T-helper 2 cell treated with Interferon-gamma antibody and Interleukin-4, amounts not matched to agents 100 ng/mL and 5 ng/mL, for 36 hours (primary cell): ENCODE data around the gene ERC2. TPM values are rescaled to one million over a fixed set of nuclear protein-coding genes. Genes with fewer than 3 reads are reported as not detected.

Experiments
- intact Hi-C: fragments of 100-400 bp; cut with micrococcal nuclease; formaldehyde crosslinking; loops from one replicate; pipeline ENCODE4 v1.15.1; 2023
- total RNA-seq: library from RNA; stranded (reverse); gene quantifications from 2 replicates; pipeline ENCODE4 v1.2.3, GENCODE V29; 2022

ERC2 gene
- total RNA-seq, 1 donor from 2014 or later, result 0.20 TPM

- intact Hi-C loops, result no loop called here
Observed at GRCh38 chr3:55801676-55802075, 666.6 kb downstream of the ERC2 start.

GRCh38 chr3:55801068-55801467, 667.2 kb downstream of the ERC2 start:
- intact Hi-C loops, result no loop called here

- intact Hi-C loops, result no loop called here
Observed at GRCh38 chr3:55797775-55798174, 670.5 kb downstream of the ERC2 start.

GRCh38 chr3:55797084-55797483, 671.2 kb downstream of the ERC2 start:
- intact Hi-C loops, result no loop called here

- intact Hi-C loops, result no loop called here
Observed at GRCh38 chr3:55796533-55796932, 671.7 kb downstream of the ERC2 start.

DNA sequence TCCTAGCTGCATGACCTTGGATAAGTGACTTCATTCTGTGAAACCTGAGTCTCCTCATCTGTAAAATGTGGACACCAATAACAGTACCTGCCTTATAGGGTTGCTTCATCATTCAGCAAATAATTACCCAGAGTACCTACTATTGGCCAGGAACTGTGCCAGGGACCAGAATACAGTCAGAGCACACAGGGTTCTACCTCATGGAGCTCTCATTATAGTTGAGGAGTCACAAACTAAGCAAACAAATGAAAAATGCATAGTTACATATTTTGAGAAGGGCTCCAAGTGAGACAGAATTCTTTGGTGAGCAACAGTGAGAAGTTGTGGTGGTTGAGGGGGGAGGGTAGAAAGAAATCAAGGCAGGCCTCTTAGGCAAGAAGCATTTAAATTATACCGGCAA, 672.5 kb downstream of the ERC2 start:
- intact Hi-C loops, result no loop called here

DNA sequence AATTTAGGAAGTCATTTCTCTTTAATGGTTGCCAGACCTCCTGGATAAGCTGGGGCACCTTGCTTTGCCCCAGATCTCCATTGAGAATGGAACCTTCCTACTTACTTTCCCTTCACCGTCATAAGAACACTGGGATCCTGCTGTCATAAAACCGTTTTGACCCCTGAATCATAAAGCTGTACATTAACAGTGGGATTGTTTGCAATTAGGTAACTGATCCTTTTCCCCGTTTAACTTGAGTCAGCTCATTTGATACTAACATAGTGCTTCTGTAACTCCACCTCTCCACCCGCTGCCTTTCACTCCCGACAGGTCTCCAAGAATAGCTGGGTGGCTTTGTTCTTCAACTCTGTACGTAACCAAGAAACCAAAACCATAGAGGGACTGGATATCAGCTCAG, 673.0 kb downstream of the ERC2 start:
- intact Hi-C loops, result no loop called here

DNA sequence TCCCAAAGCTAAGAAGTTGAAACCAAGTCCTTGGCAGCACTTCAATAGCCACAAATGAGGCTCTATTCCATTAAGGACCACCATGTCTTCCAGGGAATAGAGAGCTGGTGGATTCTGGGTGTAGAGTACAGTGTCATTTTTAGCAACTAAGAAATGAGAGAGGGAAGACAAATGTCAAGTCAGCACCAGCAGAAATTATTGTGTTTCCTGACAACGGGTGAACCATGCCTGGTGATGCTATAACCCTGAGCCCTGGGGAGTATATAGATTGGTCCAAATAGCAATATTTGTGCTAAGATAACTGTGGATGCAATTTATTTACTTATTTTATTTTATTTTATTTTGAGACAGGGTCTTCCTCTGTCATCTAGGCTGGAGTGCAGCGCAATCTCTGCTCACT, 675.5 kb downstream of the ERC2 start:
- intact Hi-C loops, result no loop called here

- intact Hi-C loops, result no loop called here
Observed at GRCh38 chr3:55792009-55792408, 676.3 kb downstream of the ERC2 start.

GRCh38 chr3:55790596-55791350, 677.5 kb downstream of the ERC2 start:
- intact Hi-C loops, result no loop called here

DNA sequence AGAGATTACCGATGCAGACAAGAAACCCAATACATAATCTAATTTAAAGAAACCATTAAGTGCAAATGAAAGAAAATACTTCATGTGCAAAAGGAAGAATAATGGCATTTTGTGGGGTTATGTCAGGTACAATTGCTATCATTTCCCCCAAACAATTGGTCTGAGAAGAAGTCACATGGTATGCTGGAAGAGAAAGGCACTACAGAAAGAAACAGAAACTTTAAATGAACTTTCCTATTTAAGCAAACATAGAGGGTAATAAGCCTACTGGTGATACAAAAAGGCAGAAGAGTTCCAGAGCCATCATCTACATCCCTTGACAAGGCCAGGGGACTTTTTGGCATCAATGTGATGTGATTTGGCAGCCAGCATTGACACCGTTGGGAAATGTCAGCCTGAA, 678.8 kb downstream of the ERC2 start:
- intact Hi-C loops, result no loop called here

DNA sequence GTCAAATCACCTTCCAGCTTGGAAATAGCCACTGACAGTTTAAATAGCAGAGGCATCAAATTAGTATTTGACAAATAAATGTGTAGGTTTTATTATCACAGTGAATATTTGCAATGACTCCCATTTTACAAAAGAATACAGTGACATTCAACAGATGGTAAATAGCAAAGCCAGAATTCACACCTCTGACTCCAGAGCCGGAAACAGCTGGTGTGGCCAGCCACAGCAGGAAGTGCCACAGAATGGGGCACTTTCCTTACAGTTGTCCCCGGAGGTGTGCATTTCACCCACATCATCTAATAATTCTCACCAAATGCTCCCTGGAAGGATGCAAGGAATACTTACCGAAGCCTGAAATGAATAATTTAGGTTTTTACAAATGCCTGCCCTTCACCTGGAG, 685.5 kb downstream of the ERC2 start:
- intact Hi-C loops, result no loop called here

GRCh38 chr3:55782351-55782750, 685.9 kb downstream of the ERC2 start:
- intact Hi-C loops, result no loop called here

DNA sequence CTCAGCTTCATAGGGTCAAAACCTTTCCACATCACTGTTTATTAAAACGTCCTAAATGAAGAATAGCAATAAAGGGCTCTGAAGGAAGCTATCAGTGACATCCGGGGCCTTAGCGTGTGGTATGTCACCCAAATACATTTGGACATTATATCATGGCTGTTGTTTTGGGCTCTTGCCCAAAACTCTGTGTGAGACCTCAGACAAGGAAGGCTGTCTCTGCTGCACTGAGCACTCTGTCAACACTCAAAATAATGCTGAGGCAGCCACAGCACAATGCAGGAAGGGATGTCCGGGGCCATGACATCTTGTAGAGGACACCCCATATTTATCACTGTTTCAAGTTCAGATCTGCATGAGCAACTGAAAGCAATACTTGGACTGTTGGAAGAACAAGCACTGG, 687.4 kb downstream of the ERC2 start:
- intact Hi-C loops, result no loop called here

GRCh38 chr3:55779543-55779942, 688.7 kb downstream of the ERC2 start:
- intact Hi-C loops, result no loop called here

- intact Hi-C loops, result no loop called here
Observed at GRCh38 chr3:55775366-55776154, 692.7 kb downstream of the ERC2 start.

GRCh38 chr3:55774856-55775255, 693.4 kb downstream of the ERC2 start:
- intact Hi-C loops, result no loop called here

- intact Hi-C loops, result no loop called here
Observed at GRCh38 chr3:55771503-55771902, 696.8 kb downstream of the ERC2 start.

DNA sequence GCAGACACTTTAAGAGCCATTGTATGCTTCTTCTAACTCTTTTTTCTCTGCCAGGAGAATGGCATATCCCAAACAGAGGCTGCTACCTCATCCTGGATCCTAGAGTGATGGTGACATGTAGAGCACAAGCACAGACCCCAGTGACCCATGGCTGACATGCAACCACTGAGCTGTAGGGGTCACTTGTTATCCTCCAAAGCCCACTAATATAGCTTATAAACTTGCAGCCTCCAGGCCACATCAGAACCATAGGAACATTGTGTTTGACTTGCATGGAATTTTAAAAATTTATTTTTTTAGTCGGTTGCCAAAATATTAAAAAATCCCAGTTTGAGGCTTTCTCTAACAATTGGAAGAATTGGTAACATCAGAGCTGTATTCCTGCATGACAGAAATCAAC, 698.2 kb downstream of the ERC2 start:
- intact Hi-C loops, result no loop called here

- intact Hi-C loops, result no loop called here
Observed at GRCh38 chr3:55766753-55767152, 701.5 kb downstream of the ERC2 start.

DNA sequence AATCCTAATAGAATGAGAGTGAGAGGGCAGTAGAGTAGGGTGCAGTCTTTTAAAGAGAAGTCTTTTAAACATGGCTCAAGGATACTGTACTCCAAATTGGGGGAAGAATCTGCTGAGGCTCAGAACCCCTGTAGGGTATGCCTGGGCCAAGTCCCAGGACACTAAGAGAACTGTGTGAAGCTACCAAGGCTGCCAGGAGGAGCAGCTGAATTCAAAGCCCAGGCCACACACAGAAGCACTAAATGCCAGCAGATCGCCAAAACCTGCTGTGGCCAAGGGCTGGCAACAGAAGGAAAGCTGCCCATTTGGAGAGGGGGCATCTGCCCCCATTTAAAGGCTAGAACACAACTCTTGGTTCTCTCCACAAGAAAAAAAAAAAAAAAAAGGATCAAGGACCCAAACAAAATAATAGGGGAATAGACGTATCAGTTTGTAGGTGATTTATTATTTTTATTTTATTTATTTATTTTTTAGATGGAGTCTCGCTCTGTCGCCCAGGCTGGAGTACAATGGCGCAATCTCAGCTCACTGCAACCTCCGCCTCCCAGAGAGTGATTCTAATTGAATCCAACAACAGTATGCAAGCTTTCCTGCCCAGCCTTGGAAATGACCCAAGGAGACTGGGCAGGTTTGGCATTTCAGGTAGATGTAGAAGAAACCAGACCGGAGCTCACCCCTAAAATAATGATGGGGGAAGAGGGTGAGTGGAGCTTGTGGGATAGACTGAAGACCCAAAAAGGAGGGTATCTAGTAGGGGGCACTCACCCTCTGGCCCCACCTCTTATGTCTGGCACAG, 702.2 kb downstream of the ERC2 start:
- intact Hi-C loops, result no loop called here

GRCh38 chr3:55765398-55765797, 702.9 kb downstream of the ERC2 start:
- intact Hi-C loops, result no loop called here
